Suppressor macrophage treated with lipopolysaccharide for 4 hours (primary cell): ENCODE results near the gene DSP.
A peak's percentile ranks its signal among the peaks of the same experiment; 100 is the strongest.

ENCODE experiments used
- DNase-seq: peaks from one replicate; pipeline ENCODE4 v3.0.0-alpha.2; 2020

DSP gene

GRCh38 chr6:7594579-7595125, 53.2 kb downstream of the DSP start:
- DNase-seq = no peak

GRCh38 chr6:7604003-7604402, 62.5 kb downstream of the DSP start:
- no peak for DNase-seq

- DNase-seq = no peak
These were observed 63.0 kb downstream of the DSP start for GRCh38 chr6:7604506-7604905.

GRCh38 chr6:7615611-7616383, 74.3 kb downstream of the DSP start:
- DNase-seq = peak; percentile 67

- DNase-seq = peak; percentile 96
These were observed 76.6 kb downstream of the DSP start for GRCh38 chr6:7617801-7618764.

GRCh38 chr6:7621761-7622160, 80.3 kb downstream of the DSP start:
- no peak for DNase-seq

GRCh38 chr6:7624796-7625710, 83.6 kb downstream of the DSP start:
- DNase-seq = peak; percentile 32

- no peak for DNase-seq
These were observed 87.0 kb downstream of the DSP start for GRCh38 chr6:7628479-7628878.

GRCh38 chr6:7628909-7629308, 87.4 kb downstream of the DSP start:
- DNase-seq = no peak

- no peak for DNase-seq
These were observed 87.8 kb downstream of the DSP start for GRCh38 chr6:7629321-7629720.

- DNase-seq = no peak
These were observed 89.3 kb downstream of the DSP start for GRCh38 chr6:7630792-7631191.

- no peak for DNase-seq
These were observed 90.0 kb downstream of the DSP start for GRCh38 chr6:7631466-7631865.

- no peak for DNase-seq
These were observed 91.2 kb downstream of the DSP start for GRCh38 chr6:7632501-7633290.

- DNase-seq = no peak
These were observed 91.9 kb downstream of the DSP start for GRCh38 chr6:7633361-7633760.

- DNase-seq = no peak
These were observed 94.7 kb downstream of the DSP start for GRCh38 chr6:7636151-7636550.
